ENCODE measurements around the gene BCL2A1.

BCL2A1 gene

DNA sequence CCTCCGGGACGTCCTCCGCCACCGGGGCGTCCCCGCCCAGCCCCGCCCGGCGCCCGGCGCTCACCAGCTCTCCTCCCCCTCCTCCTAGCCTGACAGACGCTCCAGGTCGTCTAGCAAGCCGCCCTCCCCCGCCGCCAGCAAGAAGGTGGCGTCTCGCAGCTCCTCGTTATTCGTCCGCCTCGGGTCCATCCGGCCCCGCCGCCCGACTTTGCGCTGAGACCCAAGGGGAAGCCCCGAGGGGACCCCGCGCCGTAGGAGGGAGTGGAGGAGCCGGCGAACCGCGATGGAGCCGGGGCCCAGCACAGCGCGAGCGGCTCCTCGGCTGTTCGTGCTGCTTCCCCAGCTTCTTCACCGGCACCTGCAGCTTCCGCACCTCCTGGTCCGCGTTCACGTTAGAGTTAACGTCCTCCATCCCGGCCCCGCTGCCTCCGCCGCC lies 47.9 kb downstream of the BCL2A1 start:
- TF ChIP-seq EZH2phosphoT487 (conservative IDR thresholded peaks at IDR 0.05; ENCODE audit: low read length), result no peak
- TF ChIP-seq CTCF (IDR thresholded peaks at IDR 0.05; ENCODE audit: insufficient read depth, low read length, poor library complexity, severe bottlenecking), result no peak
- Histone ChIP-seq H3K9me3 (ENCODE audit: insufficient read depth, low read length) (peaks cover 23% of the 10 kb centered on the region; the same call in 1 of the 2 replicates), H2AFZ (ENCODE audit: low read depth, low read length, severe bottlenecking) (peak overlapping the region; percentile 84), H3K4me2 (ENCODE audit: low read depth, low read length, poor library complexity, severe bottlenecking) (peak overlapping the region; percentile 66), H3K27me3 (ENCODE audit: low read length) (no peaks in the 10 kb centered on the region), H4K20me1 (ENCODE audit: low read depth, low read length) (no peaks in the 10 kb centered on the region), H3K9ac (ENCODE audit: low read length) (peak overlapping the region; percentile 91), H3K9me2 (replicated peaks; ENCODE audit: insufficient read depth, low read length) (no peaks in the 10 kb centered on the region), H3F3A (ENCODE audit: insufficient read depth) (peaks cover 3% of the 10 kb centered on the region; the same call in 1 of the 2 replicates), H3K79me2 (ENCODE audit: insufficient read depth, low read length) (peaks cover 28% of the 10 kb centered on the region), H3K4me3 (ENCODE audit: insufficient read depth, low read length, poor library complexity, severe bottlenecking) (peak overlapping the region; percentile 85), H3K36me3 (ENCODE audit: low read length) (peaks cover 35% of the 10 kb centered on the region), H3K27ac (ENCODE audit: low read depth, low read length) (peak overlapping the region; percentile 81)

GRCh38 chr15:79922512-79923078 lies 48.4 kb downstream of the BCL2A1 start:
- Histone ChIP-seq H3K79me2 (ENCODE audit: insufficient read depth, low read length) (peaks cover 28% of the 10 kb centered on the region), H3K9me2 (replicated peaks; ENCODE audit: insufficient read depth, low read length) (no peaks in the 10 kb centered on the region), H3K4me3 (ENCODE audit: insufficient read depth, low read length, poor library complexity, severe bottlenecking) (peak overlapping the region; percentile 85), H3K27me3 (ENCODE audit: low read length) (no peaks in the 10 kb centered on the region), H3K9me3 (ENCODE audit: insufficient read depth, low read length) (peaks cover 23% of the 10 kb centered on the region; the same call in 1 of the 2 replicates), H3K9ac (ENCODE audit: low read length) (peak overlapping the region; percentile 91), H4K20me1 (ENCODE audit: low read depth, low read length) (no peaks in the 10 kb centered on the region), H3F3A (ENCODE audit: insufficient read depth) (peaks cover 3% of the 10 kb centered on the region; the same call in 1 of the 2 replicates), H3K4me2 (ENCODE audit: low read depth, low read length, poor library complexity, severe bottlenecking) (peak overlapping the region; percentile 66), H3K27ac (ENCODE audit: low read depth, low read length) (peak overlapping the region; percentile 81), H3K36me3 (ENCODE audit: low read length) (peaks cover 40% of the 10 kb centered on the region), H2AFZ (ENCODE audit: low read depth, low read length, severe bottlenecking) (no peak overlapping the region)
- no peak for TF ChIP-seq CTCF (IDR thresholded peaks at IDR 0.05; ENCODE audit: insufficient read depth, low read length, poor library complexity, severe bottlenecking)
- TF ChIP-seq EZH2phosphoT487 (conservative IDR thresholded peaks at IDR 0.05; ENCODE audit: low read length), result no peak

GRCh38 chr15:79919749-79920511 lies 51.1 kb downstream of the BCL2A1 start:
- no peak for TF ChIP-seq EZH2phosphoT487 (conservative IDR thresholded peaks at IDR 0.05; ENCODE audit: low read length)
- peaks cover 28% of the 10 kb centered on the region for H3K79me2 ChIP-seq (ENCODE audit: insufficient read depth, low read length)

More at GRCh38 chr15:79919749-79920511, 51.1 kb downstream of the BCL2A1 start:
- H3K9ac ChIP-seq (ENCODE audit: low read length), result no peak overlapping the region
- H3K36me3 ChIP-seq (ENCODE audit: low read length), result peaks cover 55% of the 10 kb centered on the region
- H2AFZ ChIP-seq (ENCODE audit: low read depth, low read length, severe bottlenecking), result no peak overlapping the region
- H3K9me2 ChIP-seq (replicated peaks; ENCODE audit: insufficient read depth, low read length), result no peaks in the 10 kb centered on the region
- no peak overlapping the region for H3K4me2 ChIP-seq (ENCODE audit: low read depth, low read length, poor library complexity, severe bottlenecking)
- no peak overlapping the region for H3K27ac ChIP-seq (ENCODE audit: low read depth, low read length)
- peaks cover 7% of the 10 kb centered on the region for H3F3A ChIP-seq (ENCODE audit: insufficient read depth)
- no peaks in the 10 kb centered on the region for H3K27me3 ChIP-seq (ENCODE audit: low read length)
- H3K4me3 ChIP-seq (ENCODE audit: insufficient read depth, low read length, poor library complexity, severe bottlenecking), result no peak overlapping the region
- H3K9me3 ChIP-seq (ENCODE audit: insufficient read depth, low read length), result peaks cover 44% of the 10 kb centered on the region; the same call in 1 of the 2 replicates
- H4K20me1 ChIP-seq (ENCODE audit: low read depth, low read length), result no peaks in the 10 kb centered on the region

Measured in SU-DHL-6 (cell line).